Measurements from ENCODE around the gene ZNF207. TPM values are rescaled to one million over a fixed set of nuclear protein-coding genes. Genes with fewer than 3 reads are reported as not detected.
"Not testable (repeated sequence)": the region's sequence is repeated elsewhere in the genome, so short reads cannot be mapped to it uniquely, and the experiment has no call there.

ZNF207 gene
- total and polyA plus RNA-seq, 4 donors, result 38.3 to 142 (median 56.8) TPM

GRCh38 chr17:32315171-32315570 lies 34.8 kb upstream of the ZNF207 start:
- no peak overlapping the region for H3K4me3 ChIP-seq (ENCODE audit: low read depth in 1 of 3, low read length in 3 of 3)
- H3K27ac ChIP-seq (ENCODE audit: low read depth in 1 of 2, low read length in 2 of 2), result no peak overlapping the region
- DNase-seq (ENCODE audit: low spot score), result no peak
- no peak overlapping the region for H3K9ac ChIP-seq (ENCODE audit: low read depth in 1 of 2, low read length in 2 of 2)
- peaks cover 0 to 3% (median 0%) of the 10 kb centered on the region in 4 donors for H3K4me1 ChIP-seq (ENCODE audit: control insufficient read depth in 4 of 4, insufficient read depth in 4 of 4, low read length in 3 of 4)
- 82% methylated on average over 8 of the region's 8 CpGs for WGBS
- H3K9me3 ChIP-seq (ENCODE audit: control insufficient read depth in 4 of 4, low read length in 3 of 4), result no peaks in the 10 kb centered on the region
- no peaks in the 10 kb centered on the region for H3K27me3 ChIP-seq (ENCODE audit: control insufficient read depth in 4 of 4, insufficient read depth in 4 of 4, low read length in 3 of 4)
- H3K36me3 ChIP-seq (ENCODE audit: control insufficient read depth in 4 of 4, insufficient read depth in 3 of 4, low read depth in 1 of 4, low read length in 3 of 4), result no peaks in the 10 kb centered on the region
- no peak for TF ChIP-seq HNF4A (conservative IDR thresholded peaks at IDR 0.05)
- TF ChIP-seq RXRA (IDR thresholded peaks at IDR 0.05), result no peak
- no peak for TF ChIP-seq MAX (IDR thresholded peaks at IDR 0.05)
- no peak for TF ChIP-seq NR2F2 (IDR thresholded peaks at IDR 0.05)
- TF ChIP-seq REST (IDR thresholded peaks at IDR 0.05), result no peak
- TF ChIP-seq SP1 (IDR thresholded peaks at IDR 0.05), result no peak
- no peak for TF ChIP-seq HNF4G (IDR thresholded peaks at IDR 0.05)
- no peak for TF ChIP-seq FOXA1 (IDR thresholded peaks at IDR 0.05)
- TF ChIP-seq CTCF (IDR thresholded peaks at IDR 0.05; ENCODE audit: low read depth, low read length, missing input control), result no peak
- TF ChIP-seq YY1 (IDR thresholded peaks at IDR 0.05), result no peak
- TF ChIP-seq RAD21 (IDR thresholded peaks at IDR 0.05), result no peak
- TF ChIP-seq TAF1 (conservative IDR thresholded peaks at IDR 0.05), result no peak
- no peak for TF ChIP-seq ATF3 (IDR thresholded peaks at IDR 0.05)
- TF ChIP-seq GABPA (IDR thresholded peaks at IDR 0.05 in 1 of 2, conservative IDR thresholded peaks at IDR 0.05 in 1 of 2), result no peak
- TF ChIP-seq JUND (IDR thresholded peaks at IDR 0.05), result no peak
- TF ChIP-seq ZBTB33 (IDR thresholded peaks at IDR 0.05), result no peak
- TF ChIP-seq EGR1 (IDR thresholded peaks at IDR 0.05; ENCODE audit: low read depth in 2 of 2), result no peak

- 95% methylated on average over 5 of the region's 5 CpGs for WGBS
- H3K9me3 ChIP-seq (ENCODE audit: control insufficient read depth in 4 of 4, low read length in 3 of 4); H3K4me3 ChIP-seq (ENCODE audit: low read depth in 1 of 3, low read length in 3 of 3); H3K36me3 ChIP-seq (ENCODE audit: control insufficient read depth in 4 of 4, insufficient read depth in 3 of 4, low read depth in 1 of 4, low read length in 3 of 4); H3K9ac ChIP-seq (ENCODE audit: low read depth in 1 of 2, low read length in 2 of 2); H3K4me1 ChIP-seq (ENCODE audit: control insufficient read depth in 4 of 4, insufficient read depth in 4 of 4, low read length in 3 of 4); H3K27ac ChIP-seq (ENCODE audit: low read depth in 1 of 2, low read length in 2 of 2); DNase-seq (ENCODE audit: low spot score); H3K27me3 ChIP-seq (ENCODE audit: control insufficient read depth in 4 of 4, insufficient read depth in 4 of 4, low read length in 3 of 4): not testable (repeated sequence)
Measured at GRCh38 chr17:32316653-32317052, 33.3 kb upstream of the ZNF207 start.
